Smooth muscle cell of the brain vasculature (primary cell): Measurements from ENCODE around the gene SYNM.
A peak's percentile ranks its signal among the peaks of the same experiment; 100 is the strongest.
"Not testable (repeated sequence)": the region's sequence is repeated elsewhere in the genome, so short reads cannot be mapped to it uniquely, and the experiment has no call there.

Experiments
- DNase-seq: peaks from one replicate; pipeline ENCODE4 v3.0.0-alpha.2; 2012; ENCODE audit warnings: low read depth, low spot score

The SYNM gene

GRCh38 chr15:99104788-99105513 lies at the start of gene SYNM:
Gene SYNM, plus strand, starts transcription at chr15:99105080. Its CDS starts 120 bp downstream, at chr15:99105200.
- no peak for DNase-seq

DNA sequence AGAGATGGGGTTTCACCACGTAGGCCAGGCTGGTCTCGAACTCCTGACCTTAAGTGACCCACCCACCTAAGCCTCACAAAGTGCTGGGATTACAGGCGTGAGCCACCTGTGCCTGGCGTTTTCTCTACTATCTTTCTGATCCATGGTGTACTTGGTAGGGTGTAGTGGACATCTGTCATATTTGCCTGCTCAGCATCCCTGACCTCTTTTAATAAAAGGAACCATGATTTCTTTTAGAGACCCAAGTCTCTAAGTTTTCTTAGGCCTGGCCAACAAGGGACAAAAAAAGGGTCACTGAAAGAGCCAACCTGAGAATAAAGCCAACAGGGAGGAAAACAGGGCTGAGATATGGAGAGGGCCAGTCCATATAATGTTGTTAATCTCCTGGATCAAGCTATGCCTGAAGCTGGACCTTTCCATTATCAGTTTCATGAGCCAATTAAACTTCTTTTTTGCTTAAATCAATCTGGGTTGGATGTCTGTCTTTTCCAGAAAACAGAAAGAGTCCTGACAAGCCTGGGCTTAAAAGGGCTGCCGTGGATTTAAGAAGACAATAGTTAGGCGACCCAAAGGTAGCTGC lies 49.2 kb upstream of the SYNM start:
- no peak for DNase-seq

GRCh38 chr15:99057020-99057419 lies 47.9 kb upstream of the SYNM start:
- DNase-seq: no peak

DNA sequence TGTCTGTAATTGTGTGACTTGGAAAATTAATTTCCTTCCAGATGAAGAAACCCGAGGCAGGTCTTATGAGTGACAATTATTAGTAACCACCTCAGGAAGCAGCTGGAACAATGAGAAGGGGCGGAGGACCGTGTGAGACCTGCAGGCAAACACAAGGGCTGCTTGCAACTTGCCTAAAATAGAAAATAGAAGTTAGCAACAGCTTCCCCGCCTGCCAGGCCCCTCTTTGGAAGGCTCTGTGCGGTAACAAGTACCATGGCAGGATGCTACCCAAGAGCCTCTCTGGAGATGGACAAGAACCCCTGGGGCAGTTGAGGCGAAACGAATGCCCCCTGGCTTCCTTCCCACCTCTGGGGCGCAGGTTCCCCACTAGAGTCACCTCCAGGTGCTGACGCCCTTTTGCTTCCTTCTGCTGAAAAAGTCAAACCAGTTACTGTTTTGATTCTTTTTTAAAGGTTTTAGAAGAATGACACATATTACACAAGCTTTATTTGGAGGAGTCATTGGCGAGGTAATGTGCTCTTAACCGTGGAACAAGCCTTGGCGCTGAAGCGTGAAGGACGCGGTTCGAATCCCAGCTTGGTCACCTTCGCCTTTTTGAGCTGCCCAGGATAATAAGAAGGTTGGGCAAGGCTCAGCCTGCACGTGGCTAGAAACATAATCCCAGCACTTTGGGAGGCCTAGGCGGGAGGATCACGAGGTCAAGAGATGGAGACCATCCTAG lies 47.0 kb upstream of the SYNM start:
- no peak for DNase-seq

DNA sequence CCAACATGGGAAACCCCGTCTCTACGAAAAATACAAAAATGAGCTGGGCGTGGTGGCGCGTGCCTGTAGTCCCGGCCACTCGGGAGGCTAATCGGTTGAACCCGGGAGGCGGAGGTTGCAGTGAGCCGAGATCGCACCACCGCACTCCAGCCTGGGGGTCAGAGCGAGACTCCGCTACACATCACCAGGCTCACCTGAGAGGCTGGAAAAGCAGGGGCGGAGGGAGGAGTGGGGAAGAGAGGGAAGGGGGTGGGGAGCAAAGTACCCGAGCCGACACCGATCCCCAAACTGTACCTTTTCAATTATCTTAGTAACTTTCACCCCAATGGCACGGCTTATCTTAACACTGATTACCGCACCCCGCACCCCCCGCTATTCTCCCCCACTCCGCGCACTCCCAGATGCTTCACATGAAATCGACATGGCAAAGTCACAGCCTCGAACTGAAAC lies 46.4 kb upstream of the SYNM start:
- DNase-seq: no peak

- DNase-seq: peak; percentile 44
Observed at GRCh38 chr15:99059010-99059981, 45.6 kb upstream of the SYNM start.

GRCh38 chr15:99060186-99060585 lies 44.7 kb upstream of the SYNM start:
- not testable (repeated sequence) for DNase-seq

- no peak for DNase-seq
Observed at GRCh38 chr15:99062226-99062625, 42.7 kb upstream of the SYNM start.

- DNase-seq: no peak
Observed at GRCh38 chr15:99068186-99068585, 36.7 kb upstream of the SYNM start.

DNA sequence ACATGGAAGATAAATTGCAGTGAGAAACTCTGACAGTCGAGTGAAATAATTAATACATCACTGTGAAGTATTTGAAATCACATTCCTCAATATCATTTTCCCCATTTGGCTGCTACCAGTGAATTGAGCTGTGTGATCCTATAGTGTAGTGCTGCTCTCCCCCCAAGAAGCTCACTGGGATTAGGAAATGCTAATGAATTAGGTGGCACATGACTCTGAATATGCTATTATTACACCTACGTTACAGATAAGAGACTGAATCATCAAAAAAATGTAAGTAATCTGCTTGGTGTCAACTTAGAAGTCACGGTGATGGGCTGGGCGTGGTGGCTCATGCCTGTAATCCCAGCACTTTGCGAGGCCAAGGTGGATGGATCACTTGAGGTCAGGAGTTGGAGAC lies 34.7 kb upstream of the SYNM start:
- no peak for DNase-seq

- DNase-seq: no peak
Observed at GRCh38 chr15:99071091-99071680, 33.7 kb upstream of the SYNM start.

GRCh38 chr15:99073008-99073717 lies 31.7 kb upstream of the SYNM start:
- no peak for DNase-seq

GRCh38 chr15:99074446-99074845 lies 30.4 kb upstream of the SYNM start:
- DNase-seq: no peak

GRCh38 chr15:99075059-99075652 lies 29.7 kb upstream of the SYNM start:
- DNase-seq: not testable (repeated sequence)

- no peak for DNase-seq
Observed at GRCh38 chr15:99076109-99076508, 28.8 kb upstream of the SYNM start.

GRCh38 chr15:99076555-99077308 lies 28.1 kb upstream of the SYNM start:
- peak; percentile 55 for DNase-seq

DNA sequence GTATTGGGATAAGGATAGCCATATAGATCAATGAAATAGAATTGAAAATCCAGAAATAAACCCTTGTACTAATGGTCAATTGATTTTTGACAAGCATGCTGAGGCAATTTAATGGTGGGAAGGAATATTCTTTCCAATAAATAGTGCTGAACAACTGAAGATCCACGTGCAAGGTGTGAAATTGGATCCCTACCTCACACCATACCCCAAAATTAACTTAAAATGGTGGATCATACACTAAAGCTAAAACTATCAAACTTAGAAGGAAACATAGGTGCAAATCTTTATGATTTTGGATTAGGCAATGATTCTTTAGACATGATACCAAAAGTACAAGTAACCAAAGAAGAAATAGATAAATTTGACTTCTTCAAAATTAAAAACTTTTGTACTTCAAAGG lies 22.1 kb upstream of the SYNM start:
- DNase-seq: no peak

GRCh38 chr15:99084965-99085364 lies 19.9 kb upstream of the SYNM start:
- DNase-seq: no peak
